ENCODE results near the gene FBXL12.
"Not testable (repeated sequence)": the region's sequence is repeated elsewhere in the genome, so short reads cannot be mapped to it uniquely, and the experiment has no call there.

DNA sequence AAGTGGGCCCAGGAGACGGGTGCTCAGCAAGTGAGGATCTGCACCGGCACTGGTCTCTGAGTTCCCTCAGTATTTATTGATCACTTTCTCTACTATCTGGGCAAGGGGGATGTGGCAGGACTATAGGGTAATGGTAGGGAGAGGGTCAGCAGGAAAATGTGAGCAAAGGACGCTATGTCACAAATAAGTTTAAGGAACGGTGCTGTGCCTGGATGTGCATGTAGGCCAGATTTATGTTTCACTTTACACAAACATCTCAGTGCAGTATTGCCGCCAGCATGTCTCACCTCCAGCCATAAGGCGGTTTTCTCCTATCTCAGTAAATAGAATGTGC lies 34.7 kb downstream of the FBXL12 start:
- TF ChIP-seq POLR2AphosphoS5, POLR2A (IDR thresholded peaks at IDR 0.05): not testable (repeated sequence)
- TF ChIP-seq, protein P1, sequence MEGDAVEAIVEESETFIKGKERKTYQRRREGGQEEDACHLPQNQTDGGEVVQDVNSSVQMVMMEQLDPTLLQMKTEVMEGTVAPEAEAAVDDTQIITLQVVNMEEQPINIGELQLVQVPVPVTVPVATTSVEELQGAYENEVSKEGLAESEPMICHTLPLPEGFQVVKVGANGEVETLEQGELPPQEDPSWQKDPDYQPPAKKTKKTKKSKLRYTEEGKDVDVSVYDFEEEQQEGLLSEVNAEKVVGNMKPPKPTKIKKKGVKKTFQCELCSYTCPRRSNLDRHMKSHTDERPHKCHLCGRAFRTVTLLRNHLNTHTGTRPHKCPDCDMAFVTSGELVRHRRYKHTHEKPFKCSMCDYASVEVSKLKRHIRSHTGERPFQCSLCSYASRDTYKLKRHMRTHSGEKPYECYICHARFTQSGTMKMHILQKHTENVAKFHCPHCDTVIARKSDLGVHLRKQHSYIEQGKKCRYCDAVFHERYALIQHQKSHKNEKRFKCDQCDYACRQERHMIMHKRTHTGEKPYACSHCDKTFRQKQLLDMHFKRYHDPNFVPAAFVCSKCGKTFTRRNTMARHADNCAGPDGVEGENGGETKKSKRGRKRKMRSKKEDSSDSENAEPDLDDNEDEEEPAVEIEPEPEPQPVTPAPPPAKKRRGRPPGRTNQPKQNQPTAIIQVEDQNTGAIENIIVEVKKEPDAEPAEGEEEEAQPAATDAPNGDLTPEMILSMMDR (IDR thresholded peaks at IDR 0.05), result not testable (repeated sequence)

Data from prostate gland (tissue), 2 donors.